ENCODE results near the gene PPIA. TPM values are rescaled to one million over a fixed set of nuclear protein-coding genes. Genes with fewer than 3 reads are reported as not detected.
"Not testable (repeated sequence)": the region's sequence is repeated elsewhere in the genome, so short reads cannot be mapped to it uniquely, and the experiment has no call there.

Gene PPIA
- polyA plus RNA-seq, 6 donors from 2014 or later, result 2,925 to 4,431 (median 4,097) TPM

- peak overlapping the region in 2 of 8 donors; percentile 21 to 43 for H3K4me3 Mint-ChIP-seq
- ATAC-seq (ENCODE audit: low read depth in 2 of 2) (no peak), DNase-seq (no peak)
- peaks cover 0 to 18% of the 10 kb centered on the region in 2 donors for H3K36me3 Mint-ChIP-seq
- H3K9me3 Mint-ChIP-seq, result no peaks in the 10 kb centered on the region
- H3K27ac Mint-ChIP-seq, result peak overlapping the region in 3 of 6 donors; percentile 43 to 92 (median 67)
- no peaks in the 10 kb centered on the region for H3K27me3 Mint-ChIP-seq
- peaks cover 17 to 41% (median 31%) of the 10 kb centered on the region in 3 donors for H3K4me1 Mint-ChIP-seq
Measured at GRCh38 chr7:44799939-44800338, 3.5 kb downstream of the PPIA start.

DNA sequence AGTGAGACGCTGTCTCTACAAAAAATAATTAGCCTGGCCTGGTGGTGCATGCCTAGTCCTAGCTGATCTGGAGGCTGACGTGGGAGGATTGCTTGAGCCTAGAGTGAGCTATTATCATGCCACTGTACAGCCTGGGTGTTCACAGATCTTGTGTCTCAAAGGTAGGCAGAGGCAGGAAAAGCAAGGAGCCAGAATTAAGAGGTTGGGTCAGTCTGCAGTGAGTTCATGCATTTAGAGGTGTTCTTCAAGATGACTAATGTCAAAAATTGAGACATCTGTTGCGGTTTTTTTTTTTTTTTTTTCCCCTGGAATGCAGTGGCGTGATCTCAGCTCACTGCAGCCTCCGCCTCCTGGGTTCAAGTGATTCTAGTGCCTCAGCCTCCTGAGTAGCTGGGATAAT is 5.4 kb downstream of the PPIA start:
- H3K4me3 Mint-ChIP-seq, result peak overlapping the region in 2 of 8 donors; percentile 16 to 25
- no peak for DNase-seq
- H3K27me3 Mint-ChIP-seq, result no peaks in the 10 kb centered on the region
- peaks cover 0 to 18% of the 10 kb centered on the region in 2 donors for H3K36me3 Mint-ChIP-seq
- H3K4me1 Mint-ChIP-seq, result peaks cover 17 to 39% (median 24%) of the 10 kb centered on the region in 3 donors
- ATAC-seq (ENCODE audit: low read depth in 2 of 2), result no peak
- H3K9me3 Mint-ChIP-seq, result no peaks in the 10 kb centered on the region
- peak overlapping the region in 4 of 6 donors; percentile 3 to 82 (median 13) for H3K27ac Mint-ChIP-seq

GRCh38 chr7:44802418-44803025 is 6.0 kb downstream of the PPIA start:
- Mint-ChIP-seq H3K4me1 (peaks cover 13 to 35% (median 20%) of the 10 kb centered on the region in 3 donors), H3K4me3 (no peak overlapping the region), H3K27ac (peak overlapping the region in 3 of 6 donors; percentile 23 to 82 (median 34)), H3K36me3 (peaks cover 0 to 18% of the 10 kb centered on the region in 2 donors), H3K27me3 (no peaks in the 10 kb centered on the region), H3K9me3 (no peaks in the 10 kb centered on the region)
- DNase-seq, result no peak
- ATAC-seq (ENCODE audit: low read depth in 2 of 2), result no peak

- H3K4me3 Mint-ChIP-seq; H3K9me3 Mint-ChIP-seq; H3K27me3 Mint-ChIP-seq; ATAC-seq (ENCODE audit: low read depth in 2 of 2); DNase-seq: not testable (repeated sequence)
- Mint-ChIP-seq H3K4me1 (peaks cover 3 to 22% (median 9%) of the 10 kb centered on the region in 3 donors), H3K27ac (peak overlapping the region in 2 of 6 donors; percentile 12 to 50), H3K36me3 (peaks cover 0 to 18% of the 10 kb centered on the region in 2 donors)
Measured at GRCh38 chr7:44803828-44804519, 7.5 kb downstream of the PPIA start.

GRCh38 chr7:44805950-44806349 is 9.5 kb downstream of the PPIA start:
- H3K4me3 Mint-ChIP-seq, result peak overlapping the region in 1 of 8 donors; percentile 60
- no peaks in the 10 kb centered on the region for H3K9me3 Mint-ChIP-seq
- H3K36me3 Mint-ChIP-seq, result peaks cover 0 to 4% of the 10 kb centered on the region in 2 donors
- ATAC-seq (ENCODE audit: low read depth in 2 of 2), result no peak
- H3K27ac Mint-ChIP-seq, result no peak overlapping the region
- peaks cover 0 to 9% (median 2%) of the 10 kb centered on the region in 3 donors for H3K4me1 Mint-ChIP-seq
- no peaks in the 10 kb centered on the region for H3K27me3 Mint-ChIP-seq
- no peak for DNase-seq

DNA sequence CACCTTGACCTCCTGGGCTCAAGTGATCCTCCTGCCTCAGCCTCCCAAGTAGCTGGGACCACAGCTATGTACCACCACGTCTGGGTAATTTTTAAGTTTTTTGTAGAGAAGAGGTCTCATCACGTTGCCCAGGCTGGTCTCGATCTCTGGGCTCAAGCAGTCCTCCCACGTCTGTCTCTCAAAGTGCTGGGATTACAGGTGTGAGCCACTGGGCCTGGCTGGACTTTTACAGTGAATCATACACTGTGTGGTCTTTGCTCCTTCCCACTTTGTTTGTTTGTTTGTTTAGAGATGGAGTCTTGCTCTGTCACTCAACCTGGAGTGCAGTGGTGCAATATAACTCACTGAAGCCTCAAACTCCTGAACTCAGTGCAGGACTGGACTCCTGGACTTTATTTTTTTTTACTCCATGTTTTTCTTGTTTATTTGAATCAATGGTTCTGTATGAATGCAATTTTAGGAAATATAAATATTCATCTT is 12.5 kb downstream of the PPIA start:
- no peak for ATAC-seq (ENCODE audit: low read depth in 2 of 2)

GRCh38 chr7:44811093-44811492 is 14.6 kb downstream of the PPIA start:
- no peak for ATAC-seq (ENCODE audit: low read depth in 2 of 2)
- no peaks in the 10 kb centered on the region for H3K9me3 Mint-ChIP-seq
- H3K4me1 Mint-ChIP-seq, result peaks cover 0 to 2% (median 0%) of the 10 kb centered on the region in 3 donors
- DNase-seq, result no peak
- no peak overlapping the region for H3K4me3 Mint-ChIP-seq
- no peak overlapping the region for H3K27ac Mint-ChIP-seq
- H3K27me3 Mint-ChIP-seq, result no peaks in the 10 kb centered on the region
- H3K36me3 Mint-ChIP-seq, result no peaks in the 10 kb centered on the region

More for the DNA sequence above, 12.5 kb downstream of the PPIA start:
- H3K9me3 Mint-ChIP-seq, result no peaks in the 10 kb centered on the region
- H3K27me3 Mint-ChIP-seq, result no peaks in the 10 kb centered on the region
- H3K4me3 Mint-ChIP-seq, result no peak overlapping the region
- H3K4me1 Mint-ChIP-seq, result no peaks in the 10 kb centered on the region
- peak overlapping the region in 1 of 6 donors; percentile 29 for H3K27ac Mint-ChIP-seq
- H3K36me3 Mint-ChIP-seq, result no peaks in the 10 kb centered on the region
- no peak for DNase-seq

DNA sequence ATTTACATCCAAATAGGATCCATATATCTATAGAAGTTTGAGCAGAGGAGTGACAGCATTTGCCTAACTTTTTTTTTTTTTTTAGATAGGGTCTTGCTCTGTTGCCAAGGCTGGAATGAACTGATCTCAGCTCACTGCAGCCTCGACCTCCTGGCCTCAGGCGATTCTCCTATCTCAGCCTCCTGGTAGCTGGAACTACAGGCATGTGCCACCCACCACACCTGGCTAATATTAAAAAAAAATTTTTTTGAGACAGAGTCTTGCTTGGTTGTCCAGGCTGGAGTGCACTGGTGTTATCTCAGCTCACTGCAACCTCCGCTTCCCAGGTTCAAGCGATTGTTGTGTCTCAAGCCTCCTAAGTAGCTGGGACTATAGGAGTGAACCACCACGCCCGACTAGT is 15.1 kb downstream of the PPIA start:
- Mint-ChIP-seq H3K36me3 (no peaks in the 10 kb centered on the region), H3K4me1 (peaks cover 0 to 2% (median 0%) of the 10 kb centered on the region in 3 donors), H3K4me3 (no peak overlapping the region), H3K27ac (no peak overlapping the region), H3K9me3 (no peaks in the 10 kb centered on the region), H3K27me3 (no peaks in the 10 kb centered on the region)
- ATAC-seq (ENCODE audit: low read depth in 2 of 2) (no peak), DNase-seq (no peak)

DNA sequence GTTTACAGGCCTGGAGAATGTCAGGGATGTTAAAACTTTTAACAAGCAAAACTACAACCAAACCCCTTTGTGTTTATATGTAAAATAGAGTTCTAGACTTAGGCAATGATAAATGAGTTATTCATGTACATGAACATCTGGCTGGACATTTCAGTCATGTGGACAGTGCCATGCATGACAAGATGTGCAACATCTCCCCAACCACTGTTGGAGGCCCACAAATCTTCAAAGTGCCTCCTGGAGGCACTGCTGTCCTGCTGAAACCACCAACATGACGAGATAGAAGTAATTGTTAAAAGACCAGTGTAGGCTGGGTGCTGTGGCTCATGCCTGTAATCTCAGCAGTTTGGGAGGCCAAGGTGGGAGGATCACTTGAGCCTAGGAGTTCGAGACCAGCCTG is 18.4 kb downstream of the PPIA start:
- no peak overlapping the region for H3K4me3 Mint-ChIP-seq
- ATAC-seq (ENCODE audit: low read depth in 2 of 2) (no peak), DNase-seq (no peak)
- H3K27ac Mint-ChIP-seq, result no peak overlapping the region
- H3K4me1 Mint-ChIP-seq, result peaks cover 0 to 2% (median 0%) of the 10 kb centered on the region in 3 donors
- no peaks in the 10 kb centered on the region for H3K27me3 Mint-ChIP-seq
- H3K9me3 Mint-ChIP-seq, result no peaks in the 10 kb centered on the region
- no peaks in the 10 kb centered on the region for H3K36me3 Mint-ChIP-seq

DNA sequence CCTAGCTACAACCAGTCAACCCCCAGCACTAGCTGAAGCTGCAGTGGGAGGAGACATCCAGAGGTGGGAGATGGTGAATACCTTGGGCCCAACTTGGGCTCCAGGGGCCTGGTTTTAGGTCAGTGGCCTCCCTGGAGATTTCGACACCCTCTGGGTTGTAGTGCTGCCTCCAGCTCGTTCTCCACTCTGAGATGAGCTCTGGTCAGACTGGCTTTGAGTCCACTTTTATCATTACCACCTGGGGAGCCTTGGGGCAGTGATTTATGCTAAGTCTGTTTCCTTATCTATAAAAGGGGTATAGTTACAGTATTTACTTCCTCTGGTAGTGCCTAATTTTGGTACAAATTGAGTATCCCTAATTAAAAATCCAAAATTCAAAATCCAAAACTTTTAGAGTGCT is 22.8 kb downstream of the PPIA start:
- H3K27me3 Mint-ChIP-seq, result no peaks in the 10 kb centered on the region
- no peak overlapping the region for H3K4me3 Mint-ChIP-seq
- ATAC-seq (ENCODE audit: low read depth in 2 of 2) (no peak), DNase-seq (no peak)
- no peaks in the 10 kb centered on the region for H3K36me3 Mint-ChIP-seq
- H3K4me1 Mint-ChIP-seq, result peaks cover 0 to 2% (median 0%) of the 10 kb centered on the region in 3 donors
- no peaks in the 10 kb centered on the region for H3K9me3 Mint-ChIP-seq
- H3K27ac Mint-ChIP-seq, result no peak overlapping the region

DNA sequence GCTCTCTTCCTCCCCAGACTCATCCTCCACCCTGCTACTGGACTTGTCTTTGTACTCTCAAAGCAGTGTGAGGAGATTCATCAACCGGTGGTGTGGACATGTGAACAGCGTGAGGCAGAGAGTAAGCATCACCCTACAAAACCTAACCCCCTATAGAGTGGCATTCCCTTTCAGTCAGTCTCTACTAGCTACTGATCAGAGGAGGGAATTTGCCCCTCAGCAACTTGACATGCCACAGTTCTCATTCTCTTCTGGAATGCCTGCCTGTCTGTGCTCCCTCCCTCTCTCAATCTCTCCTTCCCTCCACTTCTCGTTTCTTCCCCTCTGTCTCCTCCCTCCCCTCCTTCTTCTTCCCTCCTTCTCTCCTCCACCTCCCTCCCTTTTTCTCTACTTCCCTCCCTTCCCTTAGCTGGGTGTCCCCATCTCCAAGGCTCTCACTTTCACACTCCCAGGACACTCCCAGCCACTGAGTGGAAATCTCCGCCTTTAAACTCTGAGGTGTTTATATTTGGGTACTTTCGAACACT is 26.8 kb downstream of the PPIA start:
- Mint-ChIP-seq H3K27me3 (no peaks in the 10 kb centered on the region), H3K36me3 (no peaks in the 10 kb centered on the region), H3K4me3 (no peak overlapping the region), H3K27ac (peak overlapping the region in 4 of 6 donors; percentile 25 to 80 (median 50)), H3K4me1 (peaks cover 0 to 3% (median 0%) of the 10 kb centered on the region in 3 donors), H3K9me3 (no peaks in the 10 kb centered on the region)
- ATAC-seq (ENCODE audit: low read depth in 2 of 2) (no peak), DNase-seq (no peak)

GRCh38 chr7:44824894-44825526 is 28.5 kb downstream of the PPIA start:
- Mint-ChIP-seq H3K4me3 (no peak overlapping the region), H3K27ac (peak overlapping the region in 3 of 6 donors; percentile 3 to 88 (median 80)), H3K9me3 (no peaks in the 10 kb centered on the region), H3K4me1 (peaks cover 0 to 3% (median 0%) of the 10 kb centered on the region in 3 donors), H3K27me3 (no peaks in the 10 kb centered on the region), H3K36me3 (no peaks in the 10 kb centered on the region)
- ATAC-seq (ENCODE audit: low read depth in 2 of 2) (no peak), DNase-seq (no peak)

GRCh38 chr7:44827567-44827966 is 31.1 kb downstream of the PPIA start:
- peaks cover 0 to 3% (median 0%) of the 10 kb centered on the region in 3 donors for H3K4me1 Mint-ChIP-seq
- peak overlapping the region in 1 of 6 donors; percentile 51 for H3K27ac Mint-ChIP-seq
- H3K4me3 Mint-ChIP-seq, result no peak overlapping the region
- H3K36me3 Mint-ChIP-seq, result peaks cover 0 to 5% of the 10 kb centered on the region in 2 donors
- DNase-seq (no peak), ATAC-seq (ENCODE audit: low read depth in 2 of 2) (no peak)
- H3K9me3 Mint-ChIP-seq, result no peaks in the 10 kb centered on the region
- no peaks in the 10 kb centered on the region for H3K27me3 Mint-ChIP-seq

Data from naive B cell (primary cell).